Mammary epithelial cell (primary cell): ENCODE measurements around the gene RAB32.

Experiments
- EZH2 ChIP-seq: IDR thresholded peaks from 2 replicates; pipeline ENCODE4 v1.6.1; 2012; ENCODE audit warnings: low read length, inconsistent platforms, borderline replicate concordance
- TF ChIP-seq, protein P1 (sequence below), 2 donors: IDR thresholded peaks in 1 of 2; conservative IDR thresholded peaks in 1 of 2; 2 replicates each; pipeline ENCODE4 v1.5.1; 2011 to 2012; ENCODE audit warnings: inconsistent platforms in 2 of 2, low read length in 2 of 2, mild to moderate bottlenecking in 2 of 2, control low read depth in 1 of 2, low read depth in 1 of 2; ENCODE audit not compliant: insufficient read depth in 1 of 2; ENCODE audit errors: extremely low read depth in 1 of 2

DNA sequence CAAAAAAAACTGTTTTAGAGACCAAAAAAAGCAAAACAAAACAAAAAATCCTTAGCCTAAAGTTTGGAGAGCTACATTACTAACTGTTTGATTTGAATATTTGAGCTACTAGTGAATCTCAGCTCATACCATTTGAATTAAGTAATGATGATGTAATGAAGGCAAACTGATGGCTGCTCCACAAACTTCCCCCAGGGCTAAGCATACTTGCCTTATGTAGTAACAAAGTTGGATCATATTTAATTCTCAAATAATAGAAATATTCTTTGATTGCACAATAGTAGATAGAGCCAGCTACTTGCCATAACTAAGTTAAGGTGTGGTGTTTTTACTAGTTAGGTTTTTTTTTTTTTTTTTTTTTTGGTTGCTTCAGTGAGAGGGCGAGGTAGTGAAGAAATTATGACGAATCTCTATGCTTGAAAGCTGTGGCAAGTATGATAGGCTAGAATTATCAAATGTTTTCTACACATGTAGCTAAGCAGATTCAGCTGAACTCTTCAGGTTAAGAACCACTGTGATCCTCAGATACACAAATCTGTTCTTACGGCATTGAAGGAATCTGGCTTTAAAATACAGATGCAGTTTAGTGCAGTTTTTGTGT, 2.9 kb downstream of the RAB32 start:
- TF ChIP-seq, protein P1, sequence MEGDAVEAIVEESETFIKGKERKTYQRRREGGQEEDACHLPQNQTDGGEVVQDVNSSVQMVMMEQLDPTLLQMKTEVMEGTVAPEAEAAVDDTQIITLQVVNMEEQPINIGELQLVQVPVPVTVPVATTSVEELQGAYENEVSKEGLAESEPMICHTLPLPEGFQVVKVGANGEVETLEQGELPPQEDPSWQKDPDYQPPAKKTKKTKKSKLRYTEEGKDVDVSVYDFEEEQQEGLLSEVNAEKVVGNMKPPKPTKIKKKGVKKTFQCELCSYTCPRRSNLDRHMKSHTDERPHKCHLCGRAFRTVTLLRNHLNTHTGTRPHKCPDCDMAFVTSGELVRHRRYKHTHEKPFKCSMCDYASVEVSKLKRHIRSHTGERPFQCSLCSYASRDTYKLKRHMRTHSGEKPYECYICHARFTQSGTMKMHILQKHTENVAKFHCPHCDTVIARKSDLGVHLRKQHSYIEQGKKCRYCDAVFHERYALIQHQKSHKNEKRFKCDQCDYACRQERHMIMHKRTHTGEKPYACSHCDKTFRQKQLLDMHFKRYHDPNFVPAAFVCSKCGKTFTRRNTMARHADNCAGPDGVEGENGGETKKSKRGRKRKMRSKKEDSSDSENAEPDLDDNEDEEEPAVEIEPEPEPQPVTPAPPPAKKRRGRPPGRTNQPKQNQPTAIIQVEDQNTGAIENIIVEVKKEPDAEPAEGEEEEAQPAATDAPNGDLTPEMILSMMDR (conservative IDR thresholded peaks at IDR 0.05 in 1 of 2, IDR thresholded peaks at IDR 0.05 in 1 of 2; ENCODE audit: extremely low read depth in 1 of 2, insufficient read depth in 1 of 2, low read depth in 1 of 2, low read length in 2 of 2) = no peak
- no peak for TF ChIP-seq EZH2
